HEK293 (cell line): ENCODE measurements around the gene MYO9B.
A peak's percentile ranks its signal among the peaks of the same experiment; 100 is the strongest.

Experiments used
- CTCF ChIA-PET: fragments of 350-600 bp; formaldehyde crosslinking; extraction: SDS; loops from one replicate; lab custom pipeline; 2021; ENCODE audit warnings: antibody characterized with exemption; lab: Yijun Ruan, JAX
- POLR2A ChIA-PET: fragments of 300-600 bp; formaldehyde crosslinking; extraction: SDS; loops from one replicate; lab custom pipeline; 2020; ENCODE audit warnings: antibody characterized with exemption, inconsistent platforms; lab: Yijun Ruan, JAX
- H3K27ac ChIP-seq: fragments of 200-500 bp; sonication (Bioruptor generic); 2 replicates; pipeline ENCODE4 v1.5.1; 2014; ENCODE audit warnings: low read depth, low read length, control low read depth, inconsistent platforms; ENCODE audit errors: extremely low read depth
- H3K36me3 ChIP-seq, 2 experiments: fragments of 200-500 bp in 1 of 2; sonication (Bioruptor generic) in 1 of 2; 1 replicate in 1 of 2; 2 replicates in 1 of 2; pipeline ENCODE4 v1.5.1; 2014 to 2017; ENCODE audit warnings: inconsistent platforms in 2 of 2, low read length in 2 of 2; ENCODE audit not compliant: control insufficient read depth in 2 of 2, insufficient read depth in 1 of 2
- H3K4me1 ChIP-seq: fragments of 200-500 bp; sonication (Bioruptor generic); 2 replicates; pipeline ENCODE4 v1.5.1; 2014; ENCODE audit warnings: mild to moderate bottlenecking, low read length, inconsistent platforms; ENCODE audit not compliant: control insufficient read depth, insufficient read depth
- H3K4me3 ChIP-seq: 2 replicates; pipeline ENCODE4 v1.5.1; 2011; ENCODE audit warnings: low read depth, mild to moderate bottlenecking, control low read depth, low read length, moderate library complexity
- H3K9me3 ChIP-seq: fragments of 200-500 bp; sonication (Bioruptor generic); 2 replicates; pipeline ENCODE4 v1.5.1; 2014; ENCODE audit warnings: low read depth, low read length, inconsistent platforms; ENCODE audit not compliant: control insufficient read depth, insufficient read depth
- GLI2 ChIP-seq: fragments of 450-650 bp; formaldehyde crosslinking; IDR thresholded peaks from 2 replicates; pipeline ENCODE4; 2017; ENCODE audit warnings: missing biosample characterization, missing genetic modification characterization, low read depth, borderline replicate concordance
- GLIS1 ChIP-seq: fragments of 450-650 bp; formaldehyde crosslinking; IDR thresholded peaks from 2 replicates; pipeline ENCODE4 v1.5.1; 2016; ENCODE audit warnings: missing biosample characterization, missing genetic modification characterization
- HOXD13 ChIP-seq: sonication (generic); formaldehyde crosslinking; IDR thresholded peaks from 2 replicates; pipeline ENCODE4 v1.8.0; 2022; ENCODE audit warnings: missing genetic modification reagents, borderline replicate concordance
- MYNN ChIP-seq: fragments of 450-650 bp; formaldehyde crosslinking; IDR thresholded peaks from 2 replicates; pipeline ENCODE4 v1.5.1; 2016; ENCODE audit warnings: missing biosample characterization, missing genetic modification characterization, borderline replicate concordance
- MZF1 ChIP-seq: fragments of 450-650 bp; formaldehyde crosslinking; IDR thresholded peaks from 2 replicates; pipeline ENCODE4 v1.5.1; 2017; ENCODE audit warnings: missing biosample characterization, missing genetic modification characterization, borderline replicate concordance
- PRDM1 ChIP-seq: fragments of 450-650 bp; formaldehyde crosslinking; IDR thresholded peaks from 2 replicates; pipeline ENCODE4; 2016; ENCODE audit warnings: missing biosample characterization, missing genetic modification characterization
- SP2 ChIP-seq: fragments of 450-650 bp; formaldehyde crosslinking; IDR thresholded peaks from 2 replicates; pipeline ENCODE4 v1.5.1; 2016; ENCODE audit warnings: missing biosample characterization, missing genetic modification characterization
- SP7 ChIP-seq: fragments of 450-650 bp; formaldehyde crosslinking; IDR thresholded peaks from 2 replicates; pipeline ENCODE4 v1.5.1; 2016; ENCODE audit warnings: missing biosample characterization, missing genetic modification characterization
- YY1 ChIP-seq: fragments of 450-650 bp; formaldehyde crosslinking; IDR thresholded peaks from 2 replicates; pipeline ENCODE4 v1.5.1; 2018; ENCODE audit warnings: missing biosample characterization, missing genetic modification characterization
- ZBTB21 ChIP-seq: fragments of 450-650 bp; formaldehyde crosslinking; IDR thresholded peaks from 2 replicates; pipeline ENCODE4 v1.5.1; 2017; ENCODE audit warnings: missing biosample characterization, missing genetic modification characterization
- ZBTB48 ChIP-seq: fragments of 450-650 bp; formaldehyde crosslinking; IDR thresholded peaks from 2 replicates; pipeline ENCODE4 v1.5.1; 2016; ENCODE audit warnings: missing biosample characterization, missing genetic modification characterization
- ZNF114 ChIP-seq: fragments of 450-650 bp; formaldehyde crosslinking; IDR thresholded peaks from 2 replicates; pipeline ENCODE4 v1.5.0; 2017; ENCODE audit warnings: missing biosample characterization, missing genetic modification characterization
- ZNF155 ChIP-seq: fragments of 450-650 bp; formaldehyde crosslinking; IDR thresholded peaks from 2 replicates; pipeline ENCODE4 v1.5.1; 2016; ENCODE audit warnings: missing biosample characterization, missing genetic modification characterization
- ZNF157 ChIP-seq: fragments of 450-650 bp; formaldehyde crosslinking; IDR thresholded peaks from 2 replicates; pipeline ENCODE4 v1.5.1; 2016; ENCODE audit warnings: missing biosample characterization, missing genetic modification characterization
- ZNF2 ChIP-seq: fragments of 450-650 bp; formaldehyde crosslinking; IDR thresholded peaks from 2 replicates; pipeline ENCODE4 v1.5.1; 2016; ENCODE audit warnings: missing biosample characterization, missing genetic modification characterization
- ZNF211 ChIP-seq: fragments of 450-650 bp; formaldehyde crosslinking; IDR thresholded peaks from 2 replicates; pipeline ENCODE4 v1.5.1; 2016; ENCODE audit warnings: low read depth, missing biosample characterization, missing genetic modification characterization
- ZNF248 ChIP-seq: fragments of 450-650 bp; formaldehyde crosslinking; IDR thresholded peaks from 2 replicates; pipeline ENCODE4 v1.5.1; 2017; ENCODE audit warnings: missing biosample characterization, missing genetic modification characterization
- ZNF341 ChIP-seq: fragments of 450-650 bp; formaldehyde crosslinking; IDR thresholded peaks from 2 replicates; pipeline ENCODE4; 2016; ENCODE audit warnings: low read depth, missing biosample characterization, missing genetic modification characterization
- ZNF426 ChIP-seq: fragments of 450-650 bp; formaldehyde crosslinking; IDR thresholded peaks from 2 replicates; pipeline ENCODE4 v1.5.1; 2017; ENCODE audit warnings: missing biosample characterization, missing genetic modification characterization, mild to moderate bottlenecking, inconsistent platforms, moderate library complexity
- ZNF585B ChIP-seq: fragments of 450-650 bp; formaldehyde crosslinking; IDR thresholded peaks from 2 replicates; pipeline ENCODE4 v1.5.1; 2016; ENCODE audit warnings: missing biosample characterization, missing genetic modification characterization
- ZNF600 ChIP-seq: fragments of 450-650 bp; formaldehyde crosslinking; IDR thresholded peaks from 2 replicates; pipeline ENCODE4 v1.5.1; 2016; ENCODE audit warnings: missing biosample characterization, missing genetic modification characterization
- ZNF610 ChIP-seq: fragments of 450-650 bp; formaldehyde crosslinking; IDR thresholded peaks from 2 replicates; pipeline ENCODE4 v1.5.1; 2016; ENCODE audit warnings: missing biosample characterization, missing genetic modification characterization, borderline replicate concordance
- ZNF624 ChIP-seq: fragments of 450-650 bp; formaldehyde crosslinking; IDR thresholded peaks from 2 replicates; pipeline ENCODE4 v1.5.1; 2017; ENCODE audit warnings: missing biosample characterization, missing genetic modification characterization
- ZNF658 ChIP-seq: fragments of 450-650 bp; formaldehyde crosslinking; IDR thresholded peaks from 2 replicates; pipeline ENCODE4; 2016; ENCODE audit warnings: missing biosample characterization, missing genetic modification characterization
- ZNF660 ChIP-seq: fragments of 450-650 bp; IDR thresholded peaks from 2 replicates; pipeline ENCODE4 v1.5.1; 2018; ENCODE audit warnings: missing biosample characterization, mild to moderate bottlenecking, missing genetic modification characterization
- ZNF670 ChIP-seq: fragments of 450-650 bp; formaldehyde crosslinking; IDR thresholded peaks from 2 replicates; pipeline ENCODE4 v1.5.1; 2016; ENCODE audit warnings: missing biosample characterization, missing genetic modification characterization, low read depth
- ZNF677 ChIP-seq: fragments of 450-650 bp; IDR thresholded peaks from 2 replicates; pipeline ENCODE4 v1.5.0; 2018; ENCODE audit warnings: missing biosample characterization, mild to moderate bottlenecking, missing genetic modification characterization, moderate library complexity
- ZNF785 ChIP-seq: fragments of 450-650 bp; formaldehyde crosslinking; IDR thresholded peaks from 2 replicates; pipeline ENCODE4 v1.5.1; 2016; ENCODE audit warnings: missing biosample characterization, missing genetic modification characterization
- TF ChIP-seq, protein P1 (sequence below): fragments of 450-650 bp; formaldehyde crosslinking; IDR thresholded peaks from 2 replicates; pipeline ENCODE4 v1.5.1; 2016; ENCODE audit warnings: missing biosample characterization, missing genetic modification characterization
- TF ChIP-seq, protein P2 (sequence below): fragments of 450-650 bp; IDR thresholded peaks from 2 replicates; pipeline ENCODE4 v1.5.1; 2018; ENCODE audit warnings: missing biosample characterization, missing genetic modification characterization
- TF ChIP-seq, protein P3 (sequence below): fragments of 450-650 bp; formaldehyde crosslinking; IDR thresholded peaks from 2 replicates; pipeline ENCODE4 v1.5.1; 2016; ENCODE audit warnings: missing biosample characterization, missing genetic modification characterization

MYO9B gene

GRCh38 chr19:17226002-17226933 is 150.7 kb downstream of the MYO9B start, which contains the start of gene OCEL1 (continued):
- TF ChIP-seq, protein P1, sequence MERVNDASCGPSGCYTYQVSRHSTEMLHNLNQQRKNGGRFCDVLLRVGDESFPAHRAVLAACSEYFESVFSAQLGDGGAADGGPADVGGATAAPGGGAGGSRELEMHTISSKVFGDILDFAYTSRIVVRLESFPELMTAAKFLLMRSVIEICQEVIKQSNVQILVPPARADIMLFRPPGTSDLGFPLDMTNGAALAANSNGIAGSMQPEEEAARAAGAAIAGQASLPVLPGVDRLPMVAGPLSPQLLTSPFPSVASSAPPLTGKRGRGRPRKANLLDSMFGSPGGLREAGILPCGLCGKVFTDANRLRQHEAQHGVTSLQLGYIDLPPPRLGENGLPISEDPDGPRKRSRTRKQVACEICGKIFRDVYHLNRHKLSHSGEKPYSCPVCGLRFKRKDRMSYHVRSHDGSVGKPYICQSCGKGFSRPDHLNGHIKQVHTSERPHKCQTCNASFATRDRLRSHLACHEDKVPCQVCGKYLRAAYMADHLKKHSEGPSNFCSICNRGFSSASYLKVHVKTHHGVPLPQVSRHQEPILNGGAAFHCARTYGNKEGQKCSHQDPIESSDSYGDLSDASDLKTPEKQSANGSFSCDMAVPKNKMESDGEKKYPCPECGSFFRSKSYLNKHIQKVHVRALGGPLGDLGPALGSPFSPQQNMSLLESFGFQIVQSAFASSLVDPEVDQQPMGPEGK (tag by site-specific recombination) = peak; percentile 70
- TF ChIP-seq SP2 (tag by site-specific recombination) = peak; percentile 78
- peak; percentile 30; the same call in 1 of the 2 replicates for TF ChIP-seq ZNF2 (tag by site-specific recombination)
- TF ChIP-seq YY1 (tag by site-specific recombination) = no peak
- TF ChIP-seq ZNF677 (tag by site-specific recombination) = no peak
- TF ChIP-seq ZNF624 (tag by site-specific recombination) = no peak
- TF ChIP-seq ZNF157 (tag by site-specific recombination) = no peak
- TF ChIP-seq ZNF248 (tag by site-specific recombination) = no peak
- TF ChIP-seq ZNF660 (tag by site-specific recombination) = peak; percentile 81; the same call in 1 of the 2 replicates
- TF ChIP-seq HOXD13 (CRISPR knock-in tag) = no peak
- no peak for TF ChIP-seq ZNF670 (tag by site-specific recombination)
- no peak for TF ChIP-seq ZNF114 (tag by site-specific recombination)
- TF ChIP-seq ZBTB21 (tag by site-specific recombination) = peak; percentile 52; the same call in 1 of the 2 replicates
- 0 out of 2 replicates have a peak, but pooled peaks have one; percentile 37 for TF ChIP-seq PRDM1 (tag by site-specific recombination)
- peak; percentile 75 for TF ChIP-seq SP7
- no peak for TF ChIP-seq ZNF211 (tag by site-specific recombination)
- TF ChIP-seq ZNF155 (tag by site-specific recombination) = no peak
- TF ChIP-seq ZNF341 (tag by site-specific recombination) = peak; percentile 48; the same call in 1 of the 2 replicates
- peak; percentile 63; the same call in 1 of the 2 replicates for TF ChIP-seq ZNF610 (tag by site-specific recombination)
- TF ChIP-seq, protein P2, sequence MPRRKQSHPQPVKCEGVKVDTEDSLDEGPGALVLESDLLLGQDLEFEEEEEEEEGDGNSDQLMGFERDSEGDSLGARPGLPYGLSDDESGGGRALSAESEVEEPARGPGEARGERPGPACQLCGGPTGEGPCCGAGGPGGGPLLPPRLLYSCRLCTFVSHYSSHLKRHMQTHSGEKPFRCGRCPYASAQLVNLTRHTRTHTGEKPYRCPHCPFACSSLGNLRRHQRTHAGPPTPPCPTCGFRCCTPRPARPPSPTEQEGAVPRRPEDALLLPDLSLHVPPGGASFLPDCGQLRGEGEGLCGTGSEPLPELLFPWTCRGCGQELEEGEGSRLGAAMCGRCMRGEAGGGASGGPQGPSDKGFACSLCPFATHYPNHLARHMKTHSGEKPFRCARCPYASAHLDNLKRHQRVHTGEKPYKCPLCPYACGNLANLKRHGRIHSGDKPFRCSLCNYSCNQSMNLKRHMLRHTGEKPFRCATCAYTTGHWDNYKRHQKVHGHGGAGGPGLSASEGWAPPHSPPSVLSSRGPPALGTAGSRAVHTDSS (tag by site-specific recombination) = no peak
- no peak for TF ChIP-seq ZNF658 (tag by site-specific recombination)
- peak; percentile 47 for TF ChIP-seq GLIS1 (tag by site-specific recombination)

- Histone ChIP-seq H3K36me3 (peaks cover 10 to 33% of the 10 kb centered on the region in 2 experiments; a peak in 2 of 3 replicates), H3K27ac (no peak overlapping the region), H3K4me1 (no peaks in the 10 kb centered on the region), H3K4me3 (no peak overlapping the region), H3K9me3 (no peaks in the 10 kb centered on the region)
- ChIA-PET POLR2A (interaction anchor here (1.4 to 5.5 kb wide), 3 partner anchors 7 to 15 kb away, joined by 3 to 61 read pairs (median 29); partner anchors contain the start of genes NR2F6 and USE1), CTCF (interaction anchor here (0.7 kb wide), 1 partner anchor 33 kb away, joined by 3 read pairs; no protein-coding TSS in a partner anchor)
- TF ChIP-seq ZBTB48 (no peak), GLIS1 (tag by site-specific recombination) (no peak), ZNF2 (tag by site-specific recombination) (no peak), GLI2 (no peak), ZNF600 (peak; percentile 77), MZF1 (tag by site-specific recombination) (peak; percentile 77; the same call in 1 of the 2 replicates), ZNF785 (tag by site-specific recombination) (no peak), ZNF426 (no peak), MYNN (tag by site-specific recombination) (no peak), ZNF585B (tag by site-specific recombination) (no peak), ZBTB21 (tag by site-specific recombination) (no peak)
- TF ChIP-seq, protein P3, sequence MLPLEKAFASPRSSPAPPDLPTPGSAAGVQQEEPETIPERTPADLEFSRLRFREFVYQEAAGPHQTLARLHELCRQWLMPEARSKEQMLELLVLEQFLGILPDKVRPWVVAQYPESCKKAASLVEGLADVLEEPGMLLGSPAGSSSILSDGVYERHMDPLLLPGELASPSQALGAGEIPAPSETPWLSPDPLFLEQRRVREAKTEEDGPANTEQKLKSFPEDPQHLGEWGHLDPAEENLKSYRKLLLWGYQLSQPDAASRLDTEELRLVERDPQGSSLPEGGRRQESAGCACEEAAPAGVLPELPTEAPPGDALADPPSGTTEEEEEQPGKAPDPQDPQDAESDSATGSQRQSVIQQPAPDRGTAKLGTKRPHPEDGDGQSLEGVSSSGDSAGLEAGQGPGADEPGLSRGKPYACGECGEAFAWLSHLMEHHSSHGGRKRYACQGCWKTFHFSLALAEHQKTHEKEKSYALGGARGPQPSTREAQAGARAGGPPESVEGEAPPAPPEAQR (tag by site-specific recombination) = no peak
These were observed 152.3 kb downstream of the MYO9B start for GRCh38 chr19:17227798-17228367.
